Activated CD8-positive, alpha-beta memory T cell treated with anti-CD3 and anti-CD28 coated beads, Interleukin-2, amount 50 U/mL, for 4 hours (primary cell): Measurements from ENCODE around the gene SLC39A11.

Experiments
- DNase-seq: peaks from one replicate; pipeline ENCODE4 v3.0.0-alpha.2; 2020

Gene SLC39A11

GRCh38 chr17:72605543-72605942 lies 486.9 kb downstream of the SLC39A11 start:
- no peak for DNase-seq

DNA sequence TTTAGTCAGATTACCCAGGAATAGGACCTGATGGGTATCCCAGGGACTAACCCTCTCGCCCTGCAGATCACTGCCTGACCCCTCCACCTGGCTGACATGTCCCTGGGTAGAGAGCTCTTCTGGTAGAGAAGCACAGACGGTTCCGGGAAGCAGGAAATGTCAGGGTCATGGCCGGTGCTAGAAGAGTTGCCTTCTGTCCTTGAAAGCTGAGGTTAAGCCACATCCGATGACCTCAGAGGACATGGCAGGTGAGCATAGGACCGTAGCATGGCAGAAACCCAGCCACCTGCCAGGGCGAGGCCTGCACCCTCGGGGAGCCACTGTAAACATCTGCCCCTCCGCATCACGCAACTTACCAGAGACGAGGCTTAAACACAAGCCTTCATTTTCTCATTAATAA lies 488.0 kb downstream of the SLC39A11 start:
- DNase-seq, result no peak

- DNase-seq, result no peak
Observed at GRCh38 chr17:72603420-72604242, 488.9 kb downstream of the SLC39A11 start.

- no peak for DNase-seq
Observed at GRCh38 chr17:72602517-72603419, 489.7 kb downstream of the SLC39A11 start.

DNA sequence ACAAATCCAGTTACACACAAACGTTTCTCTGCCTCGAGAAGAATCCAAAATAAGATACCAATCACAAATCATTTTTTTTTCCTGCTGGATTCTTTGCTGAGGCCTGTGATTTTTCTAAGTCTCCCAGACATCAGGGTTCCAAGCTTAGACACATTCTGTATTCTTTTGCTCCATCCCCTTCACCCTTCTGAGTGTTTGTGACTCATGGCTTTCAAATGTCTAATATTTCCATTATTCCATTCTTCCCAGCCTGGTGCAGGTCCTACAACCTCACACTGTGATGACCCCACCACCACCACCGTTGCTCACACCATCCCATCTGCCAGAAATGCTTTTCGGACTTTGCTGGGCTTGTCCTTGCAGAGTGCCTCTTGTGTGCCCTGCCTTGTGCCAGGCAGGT lies 491.6 kb downstream of the SLC39A11 start:
- no peak for DNase-seq

- no peak for DNase-seq
Observed at GRCh38 chr17:72599891-72600290, 492.6 kb downstream of the SLC39A11 start.

GRCh38 chr17:72598695-72599094 lies 493.8 kb downstream of the SLC39A11 start:
- DNase-seq, result no peak

GRCh38 chr17:72597354-72598087 lies 495.0 kb downstream of the SLC39A11 start:
- no peak for DNase-seq
